Measurements from ENCODE around the gene LRIG1. TPM values are rescaled to one million over a fixed set of nuclear protein-coding genes. Genes with fewer than 3 reads are reported as not detected.

Gene LRIG1
- total RNA-seq, 1 donor from 2014 or later, result 30.2 TPM

DNA sequence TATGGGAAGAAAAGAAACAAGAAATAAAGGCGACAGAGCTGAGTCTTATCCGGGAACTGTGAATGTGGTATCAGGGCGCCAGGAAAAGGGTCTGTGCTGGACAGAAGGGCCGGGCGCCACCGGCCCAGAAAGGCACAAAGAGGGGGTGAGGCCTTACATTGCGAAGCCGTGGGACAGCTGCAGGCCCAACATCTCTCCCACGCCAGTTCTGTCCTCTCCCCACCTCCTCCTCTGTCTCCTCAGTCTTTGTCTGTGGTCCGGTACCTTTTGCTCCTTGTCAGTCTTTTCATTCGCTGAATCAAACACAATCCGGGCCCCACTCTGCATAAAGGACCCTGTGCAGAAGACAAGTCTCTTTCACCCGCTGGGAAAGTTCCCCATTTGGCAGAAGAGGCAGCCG is 81.8 kb downstream of the LRIG1 start:
- no peak overlapping the region for H3K4me3 Mint-ChIP-seq (ENCODE audit: unreplicated experiment)
- peaks cover 19% of the 10 kb centered on the region for H3K9me3 Mint-ChIP-seq (ENCODE audit: unreplicated experiment)
- peaks cover 10% of the 10 kb centered on the region for H3K4me1 Mint-ChIP-seq (ENCODE audit: low read depth, unreplicated experiment)

DNA sequence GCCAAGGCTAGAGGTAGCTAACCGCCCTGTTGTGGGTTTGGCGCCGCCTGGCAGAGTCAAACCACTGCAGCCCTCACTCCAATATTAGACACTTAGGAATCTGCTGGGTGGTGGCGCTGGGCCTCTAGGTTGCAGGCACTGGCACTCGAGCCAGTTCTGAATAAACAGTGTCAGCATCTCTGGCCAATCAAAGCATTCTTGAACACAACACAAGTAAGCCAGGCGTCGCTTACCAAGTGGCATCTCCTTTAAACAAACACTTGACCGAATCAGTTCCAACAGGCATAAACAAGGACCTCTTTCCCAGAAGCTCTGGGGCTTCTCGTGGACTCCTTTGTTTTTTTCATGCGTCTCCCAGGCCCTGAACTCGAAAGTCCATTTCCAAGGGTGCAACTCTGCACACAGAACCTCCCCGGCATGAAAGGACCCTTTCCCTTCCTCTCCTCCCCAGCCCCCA is 82.3 kb downstream of the LRIG1 start:
- Mint-ChIP-seq H3K27ac (ENCODE audit: unreplicated experiment) (peak overlapping the region; percentile 12), H3K36me3 (ENCODE audit: unreplicated experiment) (peaks cover 27% of the 10 kb centered on the region), H3K27me3 (ENCODE audit: unreplicated experiment) (peaks cover 4% of the 10 kb centered on the region), H3K9me3 (ENCODE audit: unreplicated experiment) (peaks cover 19% of the 10 kb centered on the region), H3K4me3 (ENCODE audit: unreplicated experiment) (no peak overlapping the region), H3K4me1 (ENCODE audit: low read depth, unreplicated experiment) (peaks cover 10% of the 10 kb centered on the region)
- no peak for DNase-seq
- TF ChIP-seq CTCF (IDR thresholded peaks at IDR 0.05; ENCODE audit: partially characterized antibody, unreplicated experiment), result no peak

More for the DNA sequence above, 81.8 kb downstream of the LRIG1 start:
- Mint-ChIP-seq H3K27ac (ENCODE audit: unreplicated experiment) (peak overlapping the region; percentile 35), H3K27me3 (ENCODE audit: unreplicated experiment) (peaks cover 4% of the 10 kb centered on the region), H3K36me3 (ENCODE audit: unreplicated experiment) (peaks cover 29% of the 10 kb centered on the region)
- DNase-seq, result no peak
- no peak for TF ChIP-seq CTCF (IDR thresholded peaks at IDR 0.05; ENCODE audit: partially characterized antibody, unreplicated experiment)

DNA sequence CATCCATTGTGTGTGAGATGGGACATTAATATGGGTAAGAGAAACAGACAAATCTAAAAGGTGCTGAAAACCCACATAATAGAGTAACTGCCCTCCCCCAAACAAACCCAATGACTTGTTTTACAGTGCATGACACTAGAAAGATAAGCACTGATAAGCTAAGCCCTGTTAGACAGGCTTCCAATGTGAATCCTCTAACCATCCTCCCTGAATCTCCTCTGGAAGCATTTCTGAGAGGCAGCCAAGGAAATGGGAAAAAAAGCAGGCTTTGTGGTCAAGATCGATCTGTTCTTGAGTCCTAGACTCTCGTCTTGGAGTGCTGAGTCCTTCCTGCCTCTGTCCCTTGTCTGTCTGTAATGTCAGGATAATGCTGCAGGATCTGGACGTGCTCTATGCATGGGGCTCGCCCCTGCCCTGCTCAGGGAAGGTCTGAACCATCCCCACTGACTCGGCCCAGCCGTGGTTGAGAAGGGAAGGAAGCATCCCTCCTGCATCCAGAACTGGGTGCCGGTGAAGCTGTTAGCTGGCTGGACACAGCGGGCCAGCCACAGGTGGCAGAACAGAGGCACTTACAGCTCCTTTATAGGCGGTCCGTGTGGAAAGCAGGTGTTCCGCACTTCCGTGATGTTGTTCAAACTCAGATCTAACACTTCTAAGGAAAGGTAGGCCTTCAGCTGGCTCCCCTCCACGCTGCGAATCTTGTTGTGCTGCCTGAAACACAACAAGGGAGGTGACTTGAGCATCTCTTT is 84.1 kb downstream of the LRIG1 start:
- DNase-seq, result no peak
- Mint-ChIP-seq H3K9me3 (ENCODE audit: unreplicated experiment) (peaks cover 13% of the 10 kb centered on the region), H3K4me3 (ENCODE audit: unreplicated experiment) (no peak overlapping the region), H3K36me3 (ENCODE audit: unreplicated experiment) (peaks cover 16% of the 10 kb centered on the region), H3K4me1 (ENCODE audit: low read depth, unreplicated experiment) (peaks cover 21% of the 10 kb centered on the region), H3K27ac (ENCODE audit: unreplicated experiment) (no peak overlapping the region), H3K27me3 (ENCODE audit: unreplicated experiment) (peaks cover 4% of the 10 kb centered on the region)
- TF ChIP-seq CTCF (IDR thresholded peaks at IDR 0.05; ENCODE audit: partially characterized antibody, unreplicated experiment), result no peak

DNA sequence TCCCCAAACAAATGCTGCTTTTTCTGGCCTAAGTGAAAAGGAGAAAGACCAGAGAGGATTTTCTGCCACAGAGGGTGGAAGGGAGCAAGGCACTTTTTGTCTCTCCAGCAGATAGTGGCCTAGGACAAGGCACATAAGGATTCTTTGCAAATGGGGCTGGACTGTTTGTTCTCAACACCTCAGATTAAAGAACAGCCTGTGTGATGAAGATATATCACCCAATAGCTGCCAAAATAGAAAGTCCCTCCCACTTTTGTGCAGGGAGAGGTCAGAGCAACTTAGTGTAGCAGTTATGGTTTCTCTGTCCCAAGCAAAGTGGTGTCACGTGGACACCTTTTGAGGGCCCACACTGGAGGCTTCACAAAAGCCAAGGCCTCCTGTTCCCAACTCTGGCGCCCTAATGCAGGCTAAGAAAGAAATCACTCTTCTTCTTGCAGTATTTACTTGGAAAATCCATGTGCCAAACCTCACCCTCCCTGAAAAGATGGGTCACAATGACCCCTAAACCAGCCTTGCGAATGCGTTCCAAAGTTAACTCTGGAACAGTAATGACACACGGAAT is 84.9 kb downstream of the LRIG1 start:
- Mint-ChIP-seq H3K9me3 (ENCODE audit: unreplicated experiment) (peaks cover 10% of the 10 kb centered on the region), H3K27ac (ENCODE audit: unreplicated experiment) (no peak overlapping the region), H3K36me3 (ENCODE audit: unreplicated experiment) (peaks cover 13% of the 10 kb centered on the region), H3K4me3 (ENCODE audit: unreplicated experiment) (no peak overlapping the region), H3K4me1 (ENCODE audit: low read depth, unreplicated experiment) (peaks cover 27% of the 10 kb centered on the region), H3K27me3 (ENCODE audit: unreplicated experiment) (peaks cover 4% of the 10 kb centered on the region)
- no peak for TF ChIP-seq CTCF (IDR thresholded peaks at IDR 0.05; ENCODE audit: partially characterized antibody, unreplicated experiment)
- no peak for DNase-seq

DNA sequence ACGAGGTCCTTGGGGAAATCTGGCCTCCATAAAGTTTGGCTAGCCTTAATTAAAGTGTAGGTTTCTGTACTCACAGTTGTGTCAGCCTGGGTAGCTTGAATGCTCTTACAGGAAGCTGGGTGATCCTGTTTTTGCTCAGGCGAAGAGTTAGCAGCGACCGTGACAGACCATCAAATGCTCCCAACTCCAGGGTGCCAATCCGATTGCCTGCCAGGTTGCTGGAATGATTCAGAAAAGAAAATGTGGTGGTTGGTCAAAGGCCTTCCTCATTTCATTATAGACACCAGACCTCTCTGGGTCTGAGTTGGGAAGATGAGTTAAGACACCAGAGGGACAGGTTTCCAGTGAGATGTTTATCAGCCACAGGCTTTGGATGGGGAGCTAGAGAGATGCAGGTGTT is 86.0 kb downstream of the LRIG1 start:
- Mint-ChIP-seq H3K36me3 (ENCODE audit: unreplicated experiment) (peaks cover 2% of the 10 kb centered on the region), H3K9me3 (ENCODE audit: unreplicated experiment) (peaks cover 4% of the 10 kb centered on the region), H3K4me1 (ENCODE audit: low read depth, unreplicated experiment) (peaks cover 27% of the 10 kb centered on the region), H3K4me3 (ENCODE audit: unreplicated experiment) (no peak overlapping the region), H3K27ac (ENCODE audit: unreplicated experiment) (no peak overlapping the region), H3K27me3 (ENCODE audit: unreplicated experiment) (no peaks in the 10 kb centered on the region)
- DNase-seq, result no peak
- no peak for TF ChIP-seq CTCF (IDR thresholded peaks at IDR 0.05; ENCODE audit: partially characterized antibody, unreplicated experiment)
